ENCODE data around the gene PHACTR1. TPM values are rescaled to one million over a fixed set of nuclear protein-coding genes. Genes with fewer than 3 reads are reported as not detected.

PHACTR1 gene
- total RNA-seq, 2 experiments from 2014 or later, result 0.11 TPM; not detected in 1

GRCh38 chr6:13297391-13297790, 580.8 kb downstream of the PHACTR1 start:
- H3K4me1 Mint-ChIP-seq (ENCODE audit: low read depth), result peaks cover 4% of the 10 kb centered on the region
- CTCF ChIA-PET, result no interaction called here
- H3K27me3 Mint-ChIP-seq, result no peaks in the 10 kb centered on the region
- ATAC-seq (no peak), DNase-seq (no peak)
- peaks cover 41% of the 10 kb centered on the region for H3K36me3 Mint-ChIP-seq (ENCODE audit: low read depth)
- POLR2A ChIA-PET, result interaction anchor here (1.6 kb wide), 1 partner anchor 31 kb away, joined by 5 read pairs; the partner anchor contains the start of gene TBC1D7
- H3K27ac Mint-ChIP-seq, result no peak overlapping the region
- no peak for TF ChIP-seq CTCF (IDR thresholded peaks at IDR 0.05)
- no peaks in the 10 kb centered on the region for H3K9me3 Mint-ChIP-seq
- intact Hi-C loops (cut with micrococcal nuclease), result no loop called here
- H3K4me3 Mint-ChIP-seq, result no peak overlapping the region

DNA sequence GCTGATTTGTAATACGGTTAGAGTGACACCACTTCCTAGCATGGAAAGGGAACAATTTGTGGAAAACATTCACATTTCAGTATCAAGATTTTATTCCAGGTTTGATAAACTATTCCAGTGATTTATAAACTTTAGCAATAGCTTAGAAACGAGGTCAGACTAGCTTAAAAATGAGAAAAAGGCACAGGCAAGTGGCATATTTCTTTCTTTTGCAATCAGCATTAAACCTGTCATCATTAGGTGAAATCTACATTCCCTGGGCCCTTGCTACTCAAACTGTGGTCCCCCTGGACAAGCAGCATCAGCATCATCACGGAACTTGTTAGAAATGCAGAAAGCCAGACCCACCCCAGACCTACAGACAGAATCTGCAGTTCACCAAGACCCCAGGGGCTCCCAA, 581.9 kb downstream of the PHACTR1 start:
- DNase-seq, result no peak
- TF ChIP-seq CTCF (IDR thresholded peaks at IDR 0.05), result no peak
- H3K27me3 Mint-ChIP-seq, result no peaks in the 10 kb centered on the region
- H3K9me3 Mint-ChIP-seq, result peaks cover 2% of the 10 kb centered on the region
- POLR2A ChIA-PET, result no interaction called here
- peaks cover 15% of the 10 kb centered on the region for H3K4me1 Mint-ChIP-seq (ENCODE audit: low read depth)
- H3K4me3 Mint-ChIP-seq, result no peak overlapping the region
- no peak overlapping the region for H3K27ac Mint-ChIP-seq
- CTCF ChIA-PET, result no interaction called here
- intact Hi-C loops (cut with micrococcal nuclease), result no loop called here
- H3K36me3 Mint-ChIP-seq (ENCODE audit: low read depth), result peaks cover 45% of the 10 kb centered on the region
- no peak for ATAC-seq

- POLR2A ChIA-PET, result interaction anchor here (1.0 kb wide), 1 partner anchor 41 kb away, joined by 3 read pairs; no protein-coding TSS in a partner anchor
- DNase-seq (no peak), ATAC-seq (no peak)
- Mint-ChIP-seq H3K27me3 (no peaks in the 10 kb centered on the region), H3K9me3 (peaks cover 2% of the 10 kb centered on the region), H3K27ac (no peak overlapping the region), H3K4me3 (no peak overlapping the region), H3K4me1 (ENCODE audit: low read depth) (peaks cover 24% of the 10 kb centered on the region), H3K36me3 (ENCODE audit: low read depth) (peaks cover 43% of the 10 kb centered on the region)
- no peak for TF ChIP-seq CTCF (IDR thresholded peaks at IDR 0.05)
- CTCF ChIA-PET, result no interaction called here
- intact Hi-C loops (cut with micrococcal nuclease), result no loop called here
These were observed 582.8 kb downstream of the PHACTR1 start for GRCh38 chr6:13299403-13299821.

DNA sequence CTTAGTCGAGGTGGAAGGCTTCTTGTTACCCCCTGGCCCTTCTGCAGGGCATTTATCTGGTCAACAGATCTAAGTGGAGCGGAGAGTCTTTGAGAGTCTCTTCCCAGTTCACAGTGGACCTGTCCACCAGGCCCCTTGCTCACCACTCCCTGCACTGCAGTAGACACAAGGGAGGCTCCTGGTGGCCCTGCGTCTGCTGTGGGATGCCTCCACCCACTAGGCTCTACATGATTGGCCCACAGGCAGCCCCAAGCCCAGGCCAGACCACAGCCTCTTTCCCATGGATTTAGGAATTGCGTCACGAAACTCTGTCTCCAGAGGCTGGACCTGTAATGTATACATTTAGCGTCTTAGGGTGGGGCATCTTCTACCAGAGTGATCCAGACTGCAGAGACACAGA, 583.4 kb downstream of the PHACTR1 start:
- peaks cover 39% of the 10 kb centered on the region for H3K36me3 Mint-ChIP-seq (ENCODE audit: low read depth)
- intact Hi-C loops (cut with micrococcal nuclease), result no loop called here
- H3K4me1 Mint-ChIP-seq (ENCODE audit: low read depth), result peaks cover 29% of the 10 kb centered on the region
- DNase-seq (no peak), ATAC-seq (no peak)
- H3K4me3 Mint-ChIP-seq, result no peak overlapping the region
- peaks cover 2% of the 10 kb centered on the region for H3K9me3 Mint-ChIP-seq
- CTCF ChIA-PET, result no interaction called here
- POLR2A ChIA-PET, result no interaction called here
- no peak overlapping the region for H3K27ac Mint-ChIP-seq
- H3K27me3 Mint-ChIP-seq, result no peaks in the 10 kb centered on the region
- no peak for TF ChIP-seq CTCF (IDR thresholded peaks at IDR 0.05)

- Mint-ChIP-seq H3K4me3 (no peak overlapping the region), H3K9me3 (peaks cover 2% of the 10 kb centered on the region), H3K27me3 (no peaks in the 10 kb centered on the region), H3K36me3 (ENCODE audit: low read depth) (peaks cover 37% of the 10 kb centered on the region), H3K4me1 (ENCODE audit: low read depth) (peaks cover 32% of the 10 kb centered on the region), H3K27ac (peak overlapping the region; percentile 43)
- no peak for DNase-seq
- intact Hi-C loops (cut with micrococcal nuclease), result no loop called here
- no peak for TF ChIP-seq CTCF (IDR thresholded peaks at IDR 0.05)
- ChIA-PET POLR2A (interaction anchor here (0.9 kb wide), 1 partner anchor 274 kb away, joined by 3 read pairs; no protein-coding TSS in a partner anchor), CTCF (no interaction called here)
- no peak for ATAC-seq
These were observed 584.4 kb downstream of the PHACTR1 start for GRCh38 chr6:13300643-13301590.
